ENCODE measurements around the gene TGFBR3. TPM values are rescaled to one million over a fixed set of nuclear protein-coding genes. Genes with fewer than 3 reads are reported as not detected.
A peak's percentile ranks its signal among the peaks of the same experiment; 100 is the strongest.

Gene TGFBR3
- total RNA-seq, 2 experiments from 2014 or later, result 4.5 to 4.9 TPM

DNA sequence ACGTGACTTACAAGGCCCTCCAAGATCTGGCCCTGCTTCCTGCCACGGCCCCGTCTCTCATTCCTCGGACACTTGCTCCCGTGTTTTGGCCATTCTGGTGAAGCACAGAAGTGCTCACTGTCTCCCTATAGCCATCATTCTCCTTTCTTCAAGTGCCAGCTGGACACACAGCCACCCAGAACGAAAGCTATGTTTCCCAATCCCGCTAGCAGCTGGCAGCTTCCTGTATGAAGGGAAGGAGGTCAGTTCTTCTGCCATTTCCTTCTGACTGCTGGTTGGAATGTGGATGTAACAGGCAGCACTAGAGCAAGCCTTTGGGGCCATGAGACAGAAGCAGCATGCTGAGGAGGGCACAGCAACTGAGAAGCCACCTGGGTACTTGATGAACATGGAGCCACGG, 82.8 kb downstream of the TGFBR3 start:
- DNase-seq, result no peak
- Mint-ChIP-seq H3K27ac (peak overlapping the region; percentile 13), H3K9me3 (no peaks in the 10 kb centered on the region), H3K4me1 (ENCODE audit: low read depth) (peaks cover 38% of the 10 kb centered on the region), H3K4me3 (no peak overlapping the region), H3K27me3 (peaks cover 3% of the 10 kb centered on the region), H3K36me3 (peaks cover 2% of the 10 kb centered on the region)
- intact Hi-C loops (cut with micrococcal nuclease), result loop anchor here (5.0 to 10.0 kb wide), 4 partner anchors 124 to 782 kb away; partner anchors contain the start of gene GFI1
- POLR2A ChIA-PET, result interaction anchor here (0.6 to 1.0 kb wide), 2 partner anchors 74 to 246 kb away, joined by 3 to 4 read pairs; no protein-coding TSS in a partner anchor
- CTCF ChIA-PET, result interaction anchor here (1.0 to 1.5 kb wide), 2 partner anchors 49 to 289 kb away, joined by 4 to 5 read pairs; no protein-coding TSS in a partner anchor

DNA sequence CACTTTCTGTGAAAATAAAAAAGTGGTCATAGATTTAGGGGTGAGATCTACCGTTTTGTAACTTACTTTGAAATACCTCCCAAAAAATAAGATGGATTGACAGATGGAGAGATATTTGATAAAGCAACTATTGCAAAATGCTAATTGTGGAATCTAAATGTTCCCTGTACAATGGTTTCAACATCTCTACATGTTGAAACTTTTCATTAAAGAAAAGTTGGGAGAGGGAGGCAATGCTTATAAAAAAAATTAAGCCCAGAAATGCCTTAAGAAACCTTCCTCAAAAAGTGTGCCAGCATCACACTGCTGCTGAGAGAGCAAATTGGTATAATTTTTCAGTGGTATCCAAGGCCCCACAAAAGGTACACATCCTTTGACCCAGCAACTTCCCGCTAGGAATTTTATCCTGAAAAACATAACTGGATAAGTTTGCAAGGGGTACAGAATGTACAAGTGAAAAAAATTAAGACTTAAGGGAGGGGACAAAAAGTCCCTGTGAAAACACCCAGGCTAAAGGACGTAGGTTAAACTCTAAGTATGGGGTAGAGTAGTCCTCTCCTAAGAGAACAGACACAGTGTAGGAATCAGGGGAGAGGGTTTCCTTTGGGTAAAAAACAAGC, 84.3 kb downstream of the TGFBR3 start:
- Mint-ChIP-seq H3K36me3 (peaks cover 6% of the 10 kb centered on the region), H3K27ac (no peak overlapping the region), H3K27me3 (peaks cover 3% of the 10 kb centered on the region), H3K4me1 (ENCODE audit: low read depth) (peaks cover 38% of the 10 kb centered on the region), H3K9me3 (no peaks in the 10 kb centered on the region), H3K4me3 (no peak overlapping the region)
- DNase-seq, result no peak
- intact Hi-C loops (cut with micrococcal nuclease), result loop anchor here (5.0 to 10.0 kb wide), 4 partner anchors 126 to 783 kb away; partner anchors contain the start of gene GFI1
- CTCF ChIA-PET, result no interaction called here
- POLR2A ChIA-PET, result no interaction called here

DNA sequence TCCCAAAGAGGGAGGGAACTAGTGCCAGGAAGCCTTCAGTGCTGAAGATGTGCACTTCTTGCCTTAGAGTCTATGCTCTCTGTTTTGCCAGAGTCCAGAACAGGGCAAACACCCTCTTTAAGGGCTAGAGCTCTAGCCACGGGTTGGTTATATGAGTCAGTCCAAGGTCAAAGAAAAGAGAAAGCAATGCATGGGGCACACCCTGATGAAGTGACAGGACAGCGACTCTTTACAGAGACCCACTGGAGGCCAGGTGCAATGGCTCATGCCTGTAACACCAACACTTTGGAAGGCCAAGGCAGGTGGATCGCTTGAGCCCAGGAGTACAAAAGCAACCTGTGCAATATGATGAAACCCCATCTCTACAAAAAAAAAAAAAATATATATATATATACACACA, 86.1 kb downstream of the TGFBR3 start:
- CTCF ChIA-PET, result no interaction called here
- H3K27me3 Mint-ChIP-seq, result no peaks in the 10 kb centered on the region
- peaks cover 31% of the 10 kb centered on the region for H3K4me1 Mint-ChIP-seq (ENCODE audit: low read depth)

DNA sequence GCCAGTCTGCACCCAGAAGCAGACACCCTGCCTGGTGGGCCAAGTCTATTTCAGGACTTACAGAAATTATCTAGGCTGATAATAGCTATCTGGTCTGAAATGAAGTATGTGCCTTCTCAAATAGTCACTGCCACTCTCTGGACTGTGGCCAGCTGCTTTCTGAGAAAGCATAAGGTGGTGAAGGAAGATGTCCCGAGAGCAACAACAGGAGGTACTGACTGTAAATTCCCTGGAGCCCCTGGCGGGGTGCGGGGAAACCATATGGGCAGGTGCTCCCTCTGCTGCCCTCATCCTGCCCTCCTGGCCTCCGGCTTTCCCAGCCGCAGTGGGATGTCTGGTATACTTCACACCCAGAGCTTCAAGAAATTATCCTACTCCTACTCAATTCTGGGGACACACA, 86.8 kb downstream of the TGFBR3 start:
- Mint-ChIP-seq H3K9me3 (no peaks in the 10 kb centered on the region), H3K27me3 (no peaks in the 10 kb centered on the region), H3K27ac (no peak overlapping the region), H3K4me3 (no peak overlapping the region), H3K4me1 (ENCODE audit: low read depth) (peaks cover 24% of the 10 kb centered on the region), H3K36me3 (peaks cover 20% of the 10 kb centered on the region)
- ChIA-PET POLR2A (no interaction called here), CTCF (no interaction called here)
- intact Hi-C loops (cut with micrococcal nuclease), result no loop called here
- DNase-seq, result no peak

More for the DNA sequence above, 86.1 kb downstream of the TGFBR3 start:
- DNase-seq, result no peak
- POLR2A ChIA-PET, result no interaction called here
- Mint-ChIP-seq H3K27ac (no peak overlapping the region), H3K9me3 (no peaks in the 10 kb centered on the region), H3K4me3 (no peak overlapping the region), H3K36me3 (peaks cover 14% of the 10 kb centered on the region)
- intact Hi-C loops (cut with micrococcal nuclease), result loop anchor here (5.0 to 10.0 kb wide), 4 partner anchors 127 to 785 kb away; partner anchors contain the start of gene GFI1

DNA sequence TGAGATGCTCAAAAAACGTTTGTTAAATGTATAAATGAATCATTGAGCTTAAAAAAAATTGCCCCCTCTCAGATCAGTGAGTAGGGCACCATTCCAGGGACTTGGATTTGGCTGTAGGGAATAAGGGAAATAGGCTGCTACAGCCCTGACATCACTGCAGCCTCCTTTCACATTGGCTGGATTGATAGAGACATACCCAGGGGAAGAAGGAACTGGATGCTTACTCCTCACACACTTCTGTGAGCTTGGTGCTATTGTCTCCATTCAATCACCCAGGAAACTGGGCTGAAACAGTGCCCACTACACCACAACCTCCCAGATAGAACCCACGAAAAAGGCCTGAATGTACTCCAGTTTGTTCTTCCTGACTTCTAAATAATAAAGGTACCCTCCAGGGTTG, 87.2 kb downstream of the TGFBR3 start:
- CTCF ChIA-PET, result no interaction called here
- Mint-ChIP-seq H3K9me3 (no peaks in the 10 kb centered on the region), H3K4me3 (no peak overlapping the region), H3K36me3 (peaks cover 20% of the 10 kb centered on the region), H3K27me3 (no peaks in the 10 kb centered on the region), H3K4me1 (ENCODE audit: low read depth) (peaks cover 20% of the 10 kb centered on the region), H3K27ac (no peak overlapping the region)
- DNase-seq, result no peak
- intact Hi-C loops (cut with micrococcal nuclease), result no loop called here
- POLR2A ChIA-PET, result no interaction called here

DNA sequence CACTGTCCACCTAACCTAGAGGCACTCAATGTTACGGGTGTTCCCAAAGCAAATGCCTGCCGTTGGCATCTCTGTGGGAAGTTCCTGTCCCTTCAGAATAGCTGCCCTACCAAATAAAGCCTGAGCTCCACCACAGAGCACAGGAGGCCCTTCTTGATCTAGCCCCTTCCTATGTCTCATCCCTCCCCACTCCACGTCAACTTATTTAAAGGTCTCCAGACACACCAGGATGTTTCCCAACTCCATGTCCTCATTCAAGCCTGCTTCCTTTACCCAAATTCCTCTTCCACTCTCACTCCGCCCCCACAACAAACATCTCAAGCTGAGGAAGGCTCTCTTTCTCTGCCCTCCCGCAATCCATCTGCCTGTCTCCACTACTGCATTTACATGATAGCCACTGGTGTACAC, 87.7 kb downstream of the TGFBR3 start:
- Mint-ChIP-seq H3K4me1 (ENCODE audit: low read depth) (peaks cover 16% of the 10 kb centered on the region), H3K4me3 (no peak overlapping the region), H3K36me3 (peaks cover 20% of the 10 kb centered on the region), H3K27me3 (no peaks in the 10 kb centered on the region), H3K27ac (no peak overlapping the region), H3K9me3 (no peaks in the 10 kb centered on the region)
- intact Hi-C loops (cut with micrococcal nuclease), result no loop called here
- DNase-seq, result no peak
- ChIA-PET CTCF (interaction anchor here (2.3 kb wide), 1 partner anchor 286 kb away, joined by 8 read pairs; no protein-coding TSS in a partner anchor), POLR2A (no interaction called here)

DNA sequence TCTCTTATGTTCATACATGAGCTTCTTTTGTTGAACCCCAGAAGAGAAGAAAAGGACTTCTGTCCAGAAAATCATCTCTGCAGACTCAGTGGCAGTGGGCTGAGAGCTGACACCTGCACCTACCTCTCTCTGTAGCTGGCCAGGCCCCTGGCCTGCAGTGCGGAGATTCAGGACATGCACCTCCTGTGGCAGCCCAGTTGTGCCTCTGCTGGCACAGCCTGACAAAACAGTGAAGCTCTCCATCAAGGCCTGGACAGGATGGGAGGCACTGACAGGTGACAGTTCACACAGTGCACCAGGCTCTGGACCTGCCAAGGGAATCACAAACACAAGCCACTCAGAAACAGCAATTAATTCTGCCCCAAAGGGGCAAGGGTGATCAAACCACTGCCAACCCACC, 88.8 kb downstream of the TGFBR3 start:
- H3K9me3 Mint-ChIP-seq, result no peaks in the 10 kb centered on the region
- H3K27ac Mint-ChIP-seq, result no peak overlapping the region
- no peak overlapping the region for H3K4me3 Mint-ChIP-seq
- DNase-seq, result no peak
- H3K27me3 Mint-ChIP-seq, result no peaks in the 10 kb centered on the region
- peaks cover 14% of the 10 kb centered on the region for H3K4me1 Mint-ChIP-seq (ENCODE audit: low read depth)
- ChIA-PET CTCF (interaction anchor here (2.3 kb wide), 1 partner anchor 285 kb away, joined by 8 read pairs; no protein-coding TSS in a partner anchor), POLR2A (interaction anchor here (0.6 kb wide), 2 partner anchors 109 to 656 kb away, joined by 3 to 5 read pairs; no protein-coding TSS in a partner anchor)
- peaks cover 20% of the 10 kb centered on the region for H3K36me3 Mint-ChIP-seq
- intact Hi-C loops (cut with micrococcal nuclease), result no loop called here

DNA sequence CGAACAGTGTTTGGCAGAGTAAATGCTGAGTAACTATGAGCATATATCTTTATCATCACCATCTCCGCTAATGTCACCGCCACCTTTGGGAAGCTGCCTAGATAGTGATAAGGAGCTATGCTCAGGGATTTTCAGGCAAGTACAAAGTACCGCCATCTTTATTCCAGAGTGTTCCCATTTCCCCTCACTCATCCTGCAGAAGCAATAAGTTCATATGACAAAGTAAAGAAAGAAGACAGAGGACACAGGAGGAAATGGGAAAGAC, 89.6 kb downstream of the TGFBR3 start:
- ChIA-PET CTCF (interaction anchor here (2.3 kb wide), 1 partner anchor 284 kb away, joined by 8 read pairs; no protein-coding TSS in a partner anchor), POLR2A (interaction anchor here (1.0 kb wide), 1 partner anchor 18 kb away, joined by 3 read pairs; no protein-coding TSS in a partner anchor)
- peaks cover 20% of the 10 kb centered on the region for H3K36me3 Mint-ChIP-seq
- no peaks in the 10 kb centered on the region for H3K27me3 Mint-ChIP-seq
- H3K27ac Mint-ChIP-seq, result no peak overlapping the region
- H3K4me1 Mint-ChIP-seq (ENCODE audit: low read depth), result peaks cover 21% of the 10 kb centered on the region
- intact Hi-C loops (cut with micrococcal nuclease), result no loop called here
- no peak for DNase-seq
- no peaks in the 10 kb centered on the region for H3K9me3 Mint-ChIP-seq
- H3K4me3 Mint-ChIP-seq, result no peak overlapping the region

DNA sequence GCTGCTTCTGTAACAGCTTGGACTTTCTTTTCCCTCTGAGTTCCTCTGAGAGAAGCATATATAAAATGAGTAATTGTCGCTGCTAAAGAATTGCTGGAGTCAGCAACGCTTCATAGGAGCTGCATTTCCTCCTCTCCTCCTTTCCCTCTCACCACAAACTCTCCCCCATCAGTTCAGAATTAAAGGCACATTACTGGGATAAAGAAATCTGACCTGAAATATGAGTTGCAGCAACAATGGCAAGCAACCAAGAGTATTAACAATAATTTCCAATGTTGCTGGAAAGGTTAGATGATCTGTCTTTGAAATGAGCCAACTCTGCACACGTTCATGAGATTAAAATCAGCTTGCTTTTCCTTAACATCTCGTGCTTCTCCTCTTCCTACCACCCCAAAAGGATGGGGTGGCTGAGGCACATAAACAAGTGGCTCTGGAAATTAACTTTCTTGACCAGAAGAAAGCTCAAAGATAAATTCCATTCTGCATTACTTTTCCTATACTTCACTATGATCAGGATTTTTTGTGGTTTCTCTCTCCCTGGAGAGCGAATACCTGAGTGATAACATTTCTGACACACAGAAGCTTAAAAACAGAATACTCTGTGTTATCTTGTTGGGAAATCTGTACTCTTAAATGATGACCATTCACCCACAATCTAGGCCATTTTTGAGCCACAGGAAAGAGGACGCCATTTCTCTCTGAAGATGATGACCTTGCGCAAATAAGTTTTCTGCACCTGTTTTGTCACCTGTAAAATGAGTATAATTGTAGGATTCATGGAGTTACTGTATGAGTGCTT, 90.2 kb downstream of the TGFBR3 start:
- Mint-ChIP-seq H3K4me3 (no peak overlapping the region), H3K27me3 (no peaks in the 10 kb centered on the region), H3K27ac (no peak overlapping the region), H3K36me3 (peaks cover 20% of the 10 kb centered on the region), H3K9me3 (no peaks in the 10 kb centered on the region), H3K4me1 (ENCODE audit: low read depth) (peaks cover 25% of the 10 kb centered on the region)
- ChIA-PET CTCF (no interaction called here), POLR2A (interaction anchor here (1.0 kb wide), 1 partner anchor 18 kb away, joined by 3 read pairs; no protein-coding TSS in a partner anchor)
- intact Hi-C loops (cut with micrococcal nuclease), result no loop called here
- no peak for DNase-seq

DNA sequence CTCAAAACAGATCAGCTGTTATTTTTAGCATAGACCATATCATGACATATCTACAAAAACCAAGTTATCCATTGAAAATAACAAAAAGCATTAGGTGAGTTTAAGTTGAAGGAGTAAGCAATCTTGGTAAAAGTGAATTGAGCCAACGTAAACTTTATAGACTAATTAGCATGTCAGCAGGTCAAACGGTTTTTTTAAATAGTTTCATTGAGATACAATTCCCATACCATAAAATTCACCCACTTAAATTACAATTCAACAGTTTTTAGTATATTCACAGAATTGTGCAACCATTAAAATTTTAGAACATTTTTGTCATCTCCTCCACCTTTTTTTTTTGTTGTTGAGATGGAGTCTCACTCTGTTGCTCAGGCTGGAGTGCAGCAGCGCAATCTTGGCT, 92.1 kb downstream of the TGFBR3 start:
- H3K4me3 Mint-ChIP-seq, result no peak overlapping the region
- no peaks in the 10 kb centered on the region for H3K27me3 Mint-ChIP-seq
- peaks cover 24% of the 10 kb centered on the region for H3K4me1 Mint-ChIP-seq (ENCODE audit: low read depth)
- ChIA-PET POLR2A (no interaction called here), CTCF (no interaction called here)
- no peaks in the 10 kb centered on the region for H3K9me3 Mint-ChIP-seq
- no peak for DNase-seq
- H3K36me3 Mint-ChIP-seq, result peaks cover 18% of the 10 kb centered on the region
- intact Hi-C loops (cut with micrococcal nuclease), result no loop called here
- no peak overlapping the region for H3K27ac Mint-ChIP-seq

DNA sequence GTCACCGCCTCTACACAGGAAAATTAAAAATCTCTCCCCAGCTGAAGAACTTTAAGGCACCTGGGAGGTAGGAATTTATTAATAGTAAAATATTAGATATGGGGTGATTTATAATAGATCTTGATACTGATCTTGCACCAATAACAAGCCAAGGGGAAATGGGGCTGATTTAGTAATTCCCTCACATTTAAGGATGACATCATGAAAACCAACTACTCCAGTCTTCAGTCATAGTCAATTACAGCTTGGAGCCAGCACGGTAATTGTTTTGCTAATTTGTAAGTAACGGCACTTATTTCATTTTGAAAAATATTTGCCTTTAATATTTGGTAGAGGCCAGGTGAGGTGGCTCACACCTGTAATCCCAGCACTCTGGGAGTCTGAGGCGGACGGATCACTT, 92.8 kb downstream of the TGFBR3 start:
- no peaks in the 10 kb centered on the region for H3K27me3 Mint-ChIP-seq
- no peak overlapping the region for H3K4me3 Mint-ChIP-seq
- H3K36me3 Mint-ChIP-seq, result peaks cover 18% of the 10 kb centered on the region
- CTCF ChIA-PET, result no interaction called here
- DNase-seq, result no peak
- no peaks in the 10 kb centered on the region for H3K9me3 Mint-ChIP-seq
- intact Hi-C loops (cut with micrococcal nuclease), result no loop called here
- POLR2A ChIA-PET, result no interaction called here
- no peak overlapping the region for H3K27ac Mint-ChIP-seq
- peaks cover 24% of the 10 kb centered on the region for H3K4me1 Mint-ChIP-seq (ENCODE audit: low read depth)

DNA sequence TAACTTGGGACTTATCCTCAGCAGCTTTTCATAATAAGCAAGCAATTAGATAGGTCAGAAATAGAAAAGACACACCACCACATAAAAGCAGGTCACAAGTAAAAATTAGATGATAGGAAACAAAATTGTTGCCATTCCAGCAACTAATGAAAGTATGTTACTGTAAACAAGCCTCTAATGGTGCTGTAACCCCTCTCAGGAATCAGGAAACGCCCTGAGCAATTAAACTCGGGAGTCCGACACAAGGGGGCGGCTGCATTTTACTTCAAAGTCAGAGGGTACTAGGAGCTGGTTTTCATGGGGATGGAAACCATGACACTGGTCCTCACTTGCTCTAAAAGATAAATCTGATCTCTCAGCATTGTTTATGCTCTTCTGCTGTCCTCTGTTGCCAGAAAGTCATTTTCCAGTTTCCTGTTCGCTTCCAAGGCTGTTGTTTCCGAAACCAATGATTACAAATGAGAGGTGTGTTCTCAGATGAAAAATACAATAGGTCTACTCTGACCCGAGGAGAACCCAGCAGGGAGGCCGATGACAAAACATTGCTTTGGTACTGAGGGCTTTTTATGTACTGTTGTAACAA, 93.4 kb downstream of the TGFBR3 start:
- ChIA-PET POLR2A (no interaction called here), CTCF (no interaction called here)
- Mint-ChIP-seq H3K4me1 (ENCODE audit: low read depth) (peaks cover 24% of the 10 kb centered on the region), H3K9me3 (no peaks in the 10 kb centered on the region), H3K27ac (no peak overlapping the region), H3K4me3 (no peak overlapping the region), H3K36me3 (peaks cover 18% of the 10 kb centered on the region), H3K27me3 (no peaks in the 10 kb centered on the region)
- no peak for DNase-seq
- intact Hi-C loops (cut with micrococcal nuclease), result no loop called here

Measured in activated CD4-positive, alpha-beta memory T cell treated with anti-CD3 and anti-CD28 coated beads for 36 hours (primary cell).